ENCODE data around the gene SIPA1L3. TPM values are rescaled to one million over a fixed set of nuclear protein-coding genes. Genes with fewer than 3 reads are reported as not detected.

Gene SIPA1L3
- total and polyA plus RNA-seq, 8 donors = 2.9 to 211 (median 24.3) TPM

DNA sequence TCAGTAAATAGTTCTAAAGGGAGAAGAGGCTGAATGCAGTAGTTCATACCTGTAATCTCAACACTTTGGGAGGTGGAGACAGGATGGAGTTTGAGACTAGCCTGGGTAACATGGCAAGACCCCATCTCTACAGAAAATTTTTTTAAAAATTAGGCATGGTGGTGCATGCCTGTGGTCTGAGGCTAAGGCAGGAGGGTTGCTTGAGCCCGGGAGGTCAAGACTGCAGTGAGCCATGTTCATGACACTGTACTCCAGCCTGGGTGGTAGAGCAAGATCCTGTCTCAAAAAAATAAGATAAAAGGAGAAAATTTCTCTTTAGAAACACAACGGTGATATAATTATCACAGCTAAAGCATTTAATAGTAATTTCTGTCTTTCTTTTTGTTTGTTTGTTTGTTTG lies 57.1 kb downstream of the SIPA1L3 start:
- WGBS, 5 donors = 83 to 92% (median 86%) methylated on average over 2 of the region's 2 CpGs
- Histone ChIP-seq H3K9me3 (peaks cover 0 to 10% (median 0%) of the 10 kb centered on the region in 4 donors), H3K27me3 (no peaks in the 10 kb centered on the region), H3K27ac (no peak overlapping the region), H3K4me3 (no peak overlapping the region), H3K4me1 (peaks cover 0 to 30% (median 6%) of the 10 kb centered on the region in 4 donors), H3K36me3 (no peaks in the 10 kb centered on the region)
- TF ChIP-seq POLR2A (IDR thresholded peaks at IDR 0.05) (no peak), EP300 (IDR thresholded peaks at IDR 0.05) (no peak), POLR2AphosphoS5 (IDR thresholded peaks at IDR 0.05) (no peak)
- TF ChIP-seq, protein P1, sequence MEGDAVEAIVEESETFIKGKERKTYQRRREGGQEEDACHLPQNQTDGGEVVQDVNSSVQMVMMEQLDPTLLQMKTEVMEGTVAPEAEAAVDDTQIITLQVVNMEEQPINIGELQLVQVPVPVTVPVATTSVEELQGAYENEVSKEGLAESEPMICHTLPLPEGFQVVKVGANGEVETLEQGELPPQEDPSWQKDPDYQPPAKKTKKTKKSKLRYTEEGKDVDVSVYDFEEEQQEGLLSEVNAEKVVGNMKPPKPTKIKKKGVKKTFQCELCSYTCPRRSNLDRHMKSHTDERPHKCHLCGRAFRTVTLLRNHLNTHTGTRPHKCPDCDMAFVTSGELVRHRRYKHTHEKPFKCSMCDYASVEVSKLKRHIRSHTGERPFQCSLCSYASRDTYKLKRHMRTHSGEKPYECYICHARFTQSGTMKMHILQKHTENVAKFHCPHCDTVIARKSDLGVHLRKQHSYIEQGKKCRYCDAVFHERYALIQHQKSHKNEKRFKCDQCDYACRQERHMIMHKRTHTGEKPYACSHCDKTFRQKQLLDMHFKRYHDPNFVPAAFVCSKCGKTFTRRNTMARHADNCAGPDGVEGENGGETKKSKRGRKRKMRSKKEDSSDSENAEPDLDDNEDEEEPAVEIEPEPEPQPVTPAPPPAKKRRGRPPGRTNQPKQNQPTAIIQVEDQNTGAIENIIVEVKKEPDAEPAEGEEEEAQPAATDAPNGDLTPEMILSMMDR (IDR thresholded peaks at IDR 0.05) = no peak
- intact Hi-C loops (cut with DNase I; ENCODE audit: low total_unique reads) = no loop called here
- DNase-seq = no peak

DNA sequence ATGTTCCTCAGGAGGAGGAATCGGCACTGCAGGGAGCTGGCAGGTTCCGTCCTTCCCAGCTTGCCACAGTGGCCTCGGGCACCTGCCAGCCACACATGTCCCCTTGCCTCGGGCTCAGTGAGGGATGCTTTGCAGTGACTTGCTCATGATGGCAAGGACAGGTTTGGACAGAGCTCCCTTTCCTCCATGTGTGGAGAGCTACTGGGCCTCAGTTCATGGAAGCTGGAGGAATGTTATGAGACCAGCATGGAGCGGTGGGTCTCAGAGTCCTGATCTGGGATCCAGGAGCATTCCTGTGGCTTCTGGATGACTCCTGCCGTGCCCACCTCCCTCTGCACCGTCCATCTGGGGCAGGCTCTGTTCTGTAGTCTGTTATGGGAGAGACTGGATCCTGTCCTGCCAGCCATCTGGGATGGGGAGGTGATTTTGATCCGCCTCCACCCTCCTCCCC lies 59.2 kb downstream of the SIPA1L3 start:
- H3K4me3 ChIP-seq = no peak overlapping the region
- TF ChIP-seq EP300 (IDR thresholded peaks at IDR 0.05) = no peak
- no peak for TF ChIP-seq POLR2A (IDR thresholded peaks at IDR 0.05)
- no peak for TF ChIP-seq POLR2AphosphoS5 (IDR thresholded peaks at IDR 0.05)
- H3K27ac ChIP-seq = no peak overlapping the region
- no peak for DNase-seq
- 78 to 93% (median 90%) methylated on average over 7 to 8 of the region's 8 CpGs for WGBS, 5 donors
- intact Hi-C loops (cut with DNase I; ENCODE audit: low total_unique reads) = no loop called here
- H3K9me3 ChIP-seq = peaks cover 0 to 17% (median 12%) of the 10 kb centered on the region in 4 donors
- no peaks in the 10 kb centered on the region for H3K27me3 ChIP-seq
- peaks cover 0 to 10% (median 4%) of the 10 kb centered on the region in 4 donors for H3K36me3 ChIP-seq
- peaks cover 0 to 29% (median 6%) of the 10 kb centered on the region in 4 donors for H3K4me1 ChIP-seq

DNA sequence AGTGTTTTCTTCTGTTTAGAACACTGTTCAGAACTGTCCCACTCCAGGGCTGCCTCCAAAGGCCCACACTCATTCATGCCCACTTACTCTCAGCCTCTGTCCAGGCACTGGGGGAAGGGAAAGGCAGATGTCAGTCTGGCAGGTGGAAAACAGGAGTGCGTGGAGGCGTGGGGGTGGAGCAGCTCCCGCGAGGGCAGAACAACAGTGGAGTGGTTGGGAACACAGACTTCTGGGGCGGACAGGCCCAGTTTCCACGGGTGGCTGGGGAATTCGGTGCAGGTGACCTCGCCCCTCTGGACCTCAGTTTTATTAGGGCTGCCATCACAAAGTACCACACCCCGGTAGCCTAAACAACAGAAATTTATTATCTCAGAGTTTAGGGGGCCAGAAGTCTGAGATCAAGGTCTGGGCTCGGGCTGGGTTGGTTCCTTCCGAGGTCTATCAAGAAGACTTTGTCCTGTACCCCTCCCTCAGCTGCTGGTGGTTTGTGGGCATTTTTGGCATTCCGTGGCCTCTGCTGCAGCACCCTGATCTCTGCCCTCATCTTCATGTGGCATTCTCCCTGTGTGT lies 59.7 kb downstream of the SIPA1L3 start:
- no peak for TF ChIP-seq POLR2AphosphoS5 (IDR thresholded peaks at IDR 0.05)
- TF ChIP-seq, protein P1 (IDR thresholded peaks at IDR 0.05) = no peak
- TF ChIP-seq POLR2A (IDR thresholded peaks at IDR 0.05) = no peak
- TF ChIP-seq EP300 (IDR thresholded peaks at IDR 0.05) = no peak
- Histone ChIP-seq H3K4me3 (no peak overlapping the region), H3K4me1 (peaks cover 0 to 29% (median 6%) of the 10 kb centered on the region in 4 donors), H3K36me3 (peaks cover 0 to 10% (median 4%) of the 10 kb centered on the region in 4 donors), H3K27ac (no peak overlapping the region), H3K9me3 (peaks cover 0 to 18% (median 12%) of the 10 kb centered on the region in 4 donors), H3K27me3 (no peaks in the 10 kb centered on the region)
- intact Hi-C loops (cut with DNase I; ENCODE audit: low total_unique reads) = no loop called here
- DNase-seq = no peak
- WGBS, 5 donors = 50 to 85% (median 58%) methylated on average over 10 to 12 of the region's 12 CpGs

DNA sequence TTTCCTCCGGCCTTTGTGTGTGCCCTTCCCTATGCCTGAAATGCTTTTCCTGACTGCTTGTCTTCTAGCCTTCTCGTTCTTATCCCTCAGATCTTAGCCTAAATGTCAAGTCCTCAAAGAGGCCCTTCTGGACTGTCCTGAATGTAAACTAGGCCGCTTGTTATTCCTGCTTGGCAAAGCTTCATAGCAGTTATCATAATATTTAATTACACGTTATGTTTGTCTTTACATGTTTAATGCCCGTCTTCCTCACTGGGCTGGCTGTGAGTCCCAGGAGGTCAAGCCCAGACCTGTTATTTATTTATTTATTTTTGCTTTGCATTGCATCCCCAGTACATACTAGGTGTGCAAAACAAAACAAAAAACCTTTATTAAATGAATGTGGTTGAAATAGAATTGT lies 62.7 kb downstream of the SIPA1L3 start:
- H3K27ac ChIP-seq = no peak overlapping the region
- no peak overlapping the region for H3K4me3 ChIP-seq
- 38 to 66% (median 46%) methylated on average over 5 of the region's 5 CpGs for WGBS, 5 donors
- DNase-seq = no peak
- TF ChIP-seq EP300 (IDR thresholded peaks at IDR 0.05) (no peak), POLR2AphosphoS5 (IDR thresholded peaks at IDR 0.05) (no peak)
- TF ChIP-seq, protein P1 (IDR thresholded peaks at IDR 0.05) = no peak
- intact Hi-C loops (cut with DNase I; ENCODE audit: low total_unique reads) = no loop called here
- H3K4me1 ChIP-seq = peaks cover 0 to 13% (median 6%) of the 10 kb centered on the region in 4 donors
- peaks cover 0 to 18% (median 12%) of the 10 kb centered on the region in 4 donors for H3K9me3 ChIP-seq
- peaks cover 0 to 10% (median 4%) of the 10 kb centered on the region in 4 donors for H3K36me3 ChIP-seq
- H3K27me3 ChIP-seq = no peaks in the 10 kb centered on the region

DNA sequence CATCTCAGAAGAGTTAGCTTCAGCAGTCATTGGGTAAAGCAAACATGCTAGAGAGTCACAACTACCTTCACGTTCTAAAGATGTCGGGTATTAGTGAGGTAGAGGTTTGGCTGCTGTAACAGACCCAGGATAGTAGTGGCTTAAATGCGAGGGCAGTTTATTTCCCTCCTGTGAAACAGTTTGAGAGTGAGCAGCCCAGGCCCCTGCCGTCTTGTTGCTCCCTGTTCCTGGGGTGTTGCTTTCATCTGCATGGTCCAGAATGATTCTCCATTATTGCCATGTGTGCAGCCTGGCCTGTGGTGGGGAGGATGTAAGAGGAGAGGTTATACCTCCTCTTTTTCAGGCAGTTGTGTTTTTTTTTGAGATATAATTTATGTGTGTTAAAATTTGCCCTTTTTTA lies 63.7 kb downstream of the SIPA1L3 start:
- Histone ChIP-seq H3K27me3 (no peaks in the 10 kb centered on the region), H3K4me1 (peaks cover 0 to 13% (median 6%) of the 10 kb centered on the region in 4 donors), H3K36me3 (peaks cover 0 to 15% (median 4%) of the 10 kb centered on the region in 4 donors), H3K4me3 (no peak overlapping the region), H3K27ac (no peak overlapping the region), H3K9me3 (peaks cover 0 to 18% (median 12%) of the 10 kb centered on the region in 4 donors)
- 96 to 100% (median 99%) methylated on average over 4 of the region's 4 CpGs for WGBS, 5 donors
- no peak for DNase-seq
- intact Hi-C loops (cut with DNase I; ENCODE audit: low total_unique reads) = no loop called here
- TF ChIP-seq, protein P1 (IDR thresholded peaks at IDR 0.05) = no peak
- no peak for TF ChIP-seq EP300 (IDR thresholded peaks at IDR 0.05)
- no peak for TF ChIP-seq POLR2AphosphoS5 (IDR thresholded peaks at IDR 0.05)
- TF ChIP-seq POLR2A (IDR thresholded peaks at IDR 0.05) = no peak
